Measurements from ENCODE around the gene DMC1.

The DMC1 gene

GRCh38 chr22:38519453-38520250 lies 50.3 kb downstream of the DMC1 start:
- Histone ChIP-seq H3K27ac (ENCODE audit: low read depth, low read length) (no peak overlapping the region), H3K36me3 (ENCODE audit: control insufficient read depth, insufficient read depth, low read length) (no peaks in the 10 kb centered on the region), H3K9ac (ENCODE audit: low read length) (no peak overlapping the region), H3K27me3 (ENCODE audit: control insufficient read depth, insufficient read depth, low read length) (no peaks in the 10 kb centered on the region), H3K9me3 (ENCODE audit: control insufficient read depth, insufficient read depth, low read depth, low read length) (no peaks in the 10 kb centered on the region), H3K4me1 (ENCODE audit: control insufficient read depth, insufficient read depth, low read length) (peaks cover 7% of the 10 kb centered on the region; the same call in 1 of the 2 replicates), H3K4me3 (ENCODE audit: low read depth, low read length) (no peak overlapping the region)

GRCh38 chr22:38518620-38519019 lies 51.4 kb downstream of the DMC1 start:
- Histone ChIP-seq H3K27me3 (ENCODE audit: control insufficient read depth, insufficient read depth, low read length) (no peaks in the 10 kb centered on the region), H3K4me3 (ENCODE audit: low read depth, low read length) (no peak overlapping the region), H3K36me3 (ENCODE audit: control insufficient read depth, insufficient read depth, low read length) (no peaks in the 10 kb centered on the region), H3K27ac (ENCODE audit: low read depth, low read length) (no peak overlapping the region), H3K9ac (ENCODE audit: low read length) (no peak overlapping the region), H3K9me3 (ENCODE audit: control insufficient read depth, insufficient read depth, low read depth, low read length) (no peaks in the 10 kb centered on the region), H3K4me1 (ENCODE audit: control insufficient read depth, insufficient read depth, low read length) (peaks cover 10% of the 10 kb centered on the region; the same call in 1 of the 2 replicates)

- Histone ChIP-seq H3K36me3 (ENCODE audit: control insufficient read depth, insufficient read depth, low read length) (no peaks in the 10 kb centered on the region), H3K27me3 (ENCODE audit: control insufficient read depth, insufficient read depth, low read length) (no peaks in the 10 kb centered on the region), H3K4me3 (ENCODE audit: low read depth, low read length) (no peak overlapping the region), H3K27ac (ENCODE audit: low read depth, low read length) (no peak overlapping the region), H3K9me3 (ENCODE audit: control insufficient read depth, insufficient read depth, low read depth, low read length) (no peaks in the 10 kb centered on the region), H3K4me1 (ENCODE audit: control insufficient read depth, insufficient read depth, low read length) (peaks cover 23% of the 10 kb centered on the region), H3K9ac (ENCODE audit: low read length) (no peak overlapping the region)
Measured at GRCh38 chr22:38513063-38513462, 56.9 kb downstream of the DMC1 start.

DNA sequence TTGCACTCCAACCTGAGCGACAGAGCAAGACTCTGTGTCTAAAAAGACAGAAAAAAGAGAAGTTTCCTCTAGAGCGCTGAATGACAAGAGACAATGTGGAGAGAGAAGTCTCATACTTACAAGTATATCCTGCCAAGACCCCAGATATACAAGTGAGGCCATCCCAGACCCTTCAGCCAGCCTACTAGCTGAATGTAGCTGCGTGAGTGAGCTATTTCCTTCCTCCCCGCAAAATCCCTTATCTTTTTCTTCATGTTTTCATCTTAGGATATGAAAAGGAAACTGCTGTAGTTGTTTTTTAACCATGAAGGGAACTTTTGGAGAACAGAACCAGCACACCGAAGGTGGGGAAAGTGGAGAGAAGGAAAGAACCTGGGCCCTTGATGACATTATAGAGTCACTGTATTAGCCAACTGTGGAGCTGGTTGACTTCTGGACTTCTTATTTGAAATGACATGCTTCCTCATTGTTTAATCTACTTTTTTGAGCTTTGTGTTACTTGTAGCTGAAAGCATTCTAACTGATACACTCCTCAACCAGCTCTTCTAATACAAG lies 59.5 kb downstream of the DMC1 start:
- Histone ChIP-seq H3K27me3 (ENCODE audit: control insufficient read depth, insufficient read depth, low read length) (no peaks in the 10 kb centered on the region), H3K27ac (ENCODE audit: low read depth, low read length) (no peak overlapping the region), H3K9ac (ENCODE audit: low read length) (no peak overlapping the region)

GRCh38 chr22:38506118-38506962 lies 63.6 kb downstream of the DMC1 start, which contains the start of gene DDX17:
Gene DDX17 (minus strand): TSS chr22:38506311.
- Histone ChIP-seq H3K4me1 (ENCODE audit: control insufficient read depth, insufficient read depth, low read length) (peaks cover 24% of the 10 kb centered on the region), H3K9me3 (ENCODE audit: control insufficient read depth, insufficient read depth, low read depth, low read length) (no peaks in the 10 kb centered on the region), H3K27me3 (ENCODE audit: control insufficient read depth, insufficient read depth, low read length) (no peaks in the 10 kb centered on the region), H3K4me3 (ENCODE audit: low read depth, low read length) (peak within 1 kb of the TSS; percentile 94), H3K36me3 (ENCODE audit: control insufficient read depth, insufficient read depth, low read length) (peaks cover 40% of the 10 kb centered on the region), H3K9ac (ENCODE audit: low read length) (peak within 1 kb of the TSS; percentile 100), H3K27ac (ENCODE audit: low read depth, low read length) (peak within 1 kb of the TSS; percentile 100)

More for the DNA sequence above, 59.5 kb downstream of the DMC1 start:
- Histone ChIP-seq H3K4me1 (ENCODE audit: control insufficient read depth, insufficient read depth, low read length) (peaks cover 24% of the 10 kb centered on the region), H3K4me3 (ENCODE audit: low read depth, low read length) (no peak overlapping the region), H3K36me3 (ENCODE audit: control insufficient read depth, insufficient read depth, low read length) (no peaks in the 10 kb centered on the region), H3K9me3 (ENCODE audit: control insufficient read depth, insufficient read depth, low read depth, low read length) (no peaks in the 10 kb centered on the region)

- Histone ChIP-seq H3K27ac (ENCODE audit: low read depth, low read length) (peak overlapping the region; percentile 100), H3K9me3 (ENCODE audit: control insufficient read depth, insufficient read depth, low read depth, low read length) (no peaks in the 10 kb centered on the region), H3K4me1 (ENCODE audit: control insufficient read depth, insufficient read depth, low read length) (peaks cover 24% of the 10 kb centered on the region), H3K27me3 (ENCODE audit: control insufficient read depth, insufficient read depth, low read length) (no peaks in the 10 kb centered on the region), H3K4me3 (ENCODE audit: low read depth, low read length) (peak overlapping the region; percentile 94), H3K9ac (ENCODE audit: low read length) (peak overlapping the region; percentile 100), H3K36me3 (ENCODE audit: control insufficient read depth, insufficient read depth, low read length) (peaks cover 47% of the 10 kb centered on the region)
Measured at GRCh38 chr22:38505541-38506117, 64.4 kb downstream of the DMC1 start.

DNA sequence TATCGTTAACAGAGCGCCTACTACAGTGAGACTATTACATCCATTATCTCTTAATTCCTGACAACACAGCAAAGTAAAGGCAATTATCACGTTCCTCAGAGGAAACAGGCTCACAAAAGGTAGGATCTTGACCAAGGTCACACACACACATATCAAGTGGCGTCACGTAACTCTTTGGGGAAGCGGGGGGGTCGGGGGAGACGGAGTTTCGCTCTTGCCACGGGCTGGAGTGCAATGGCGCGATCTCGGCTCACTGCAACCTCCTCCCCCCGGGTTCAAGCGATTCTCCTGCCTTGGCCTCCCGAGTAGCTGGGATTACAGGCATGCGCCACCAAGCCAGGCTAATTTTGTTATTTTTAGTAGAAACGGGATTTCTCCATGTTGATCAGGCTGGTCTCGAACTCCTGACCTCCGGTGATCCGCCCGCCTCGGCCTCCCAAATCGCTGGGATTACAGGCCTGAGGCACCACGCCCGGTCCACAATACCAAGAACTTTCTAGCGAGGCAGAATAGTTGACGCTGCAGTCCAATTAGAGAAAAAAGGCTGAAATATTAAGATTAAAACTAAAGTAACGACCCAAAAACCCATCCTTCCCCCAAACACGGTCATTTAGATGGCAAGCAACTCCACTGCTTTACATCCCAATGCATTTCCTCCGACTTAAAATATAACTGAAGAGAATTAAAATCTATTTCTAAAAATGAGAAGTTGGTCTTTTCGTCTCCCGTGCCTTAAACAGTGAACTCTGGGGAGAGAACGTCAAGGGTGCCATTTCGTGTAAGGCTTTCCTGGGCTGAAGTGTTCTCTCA lies 65.0 kb downstream of the DMC1 start:
- H3K4me3 ChIP-seq (ENCODE audit: low read depth, low read length) = peak overlapping the region; percentile 94
- H3K27ac ChIP-seq (ENCODE audit: low read depth, low read length) = peak overlapping the region; percentile 100
- peaks cover 24% of the 10 kb centered on the region for H3K4me1 ChIP-seq (ENCODE audit: control insufficient read depth, insufficient read depth, low read length)
- H3K9me3 ChIP-seq (ENCODE audit: control insufficient read depth, insufficient read depth, low read depth, low read length) = no peaks in the 10 kb centered on the region
- H3K9ac ChIP-seq (ENCODE audit: low read length) = peak overlapping the region; percentile 100
- H3K27me3 ChIP-seq (ENCODE audit: control insufficient read depth, insufficient read depth, low read length) = no peaks in the 10 kb centered on the region
- H3K36me3 ChIP-seq (ENCODE audit: control insufficient read depth, insufficient read depth, low read length) = peaks cover 53% of the 10 kb centered on the region

GRCh38 chr22:38503021-38503420 lies 67.0 kb downstream of the DMC1 start:
- Histone ChIP-seq H3K36me3 (ENCODE audit: control insufficient read depth, insufficient read depth, low read length) (peaks cover 73% of the 10 kb centered on the region), H3K4me3 (ENCODE audit: low read depth, low read length) (peak overlapping the region; percentile 94), H3K27ac (ENCODE audit: low read depth, low read length) (0 out of 2 replicates have a peak overlapping the region, but pooled peaks have one; percentile 38), H3K9ac (ENCODE audit: low read length) (no peak overlapping the region), H3K27me3 (ENCODE audit: control insufficient read depth, insufficient read depth, low read length) (no peaks in the 10 kb centered on the region), H3K9me3 (ENCODE audit: control insufficient read depth, insufficient read depth, low read depth, low read length) (no peaks in the 10 kb centered on the region), H3K4me1 (ENCODE audit: control insufficient read depth, insufficient read depth, low read length) (peaks cover 24% of the 10 kb centered on the region)

- Histone ChIP-seq H3K4me3 (ENCODE audit: low read depth, low read length) (peak overlapping the region; percentile 94; the same call in 1 of the 2 replicates), H3K36me3 (ENCODE audit: control insufficient read depth, insufficient read depth, low read length) (peaks cover 82% of the 10 kb centered on the region), H3K27ac (ENCODE audit: low read depth, low read length) (0 out of 2 replicates have a peak overlapping the region, but pooled peaks have one; percentile 38), H3K9ac (ENCODE audit: low read length) (no peak overlapping the region), H3K27me3 (ENCODE audit: control insufficient read depth, insufficient read depth, low read length) (no peaks in the 10 kb centered on the region), H3K9me3 (ENCODE audit: control insufficient read depth, insufficient read depth, low read depth, low read length) (no peaks in the 10 kb centered on the region), H3K4me1 (ENCODE audit: control insufficient read depth, insufficient read depth, low read length) (peaks cover 20% of the 10 kb centered on the region)
Measured at GRCh38 chr22:38501797-38502672, 67.9 kb downstream of the DMC1 start.
